K562 (cell line): Measurements from ENCODE around the gene HMGN1. TPM values are rescaled to one million over a fixed set of nuclear protein-coding genes. Genes with fewer than 3 reads are reported as not detected.

ENCODE experiments used
- MGA ChIP-seq: fragments of 450-650 bp; IDR thresholded peaks from 2 replicates; pipeline ENCODE4 v1.6.1; 2016; ENCODE audit warnings: mild to moderate bottlenecking, moderate library complexity
- PCBP1 ChIP-seq: fragments of 200-400 bp; formaldehyde crosslinking; IDR thresholded peaks from 2 replicates; pipeline ENCODE4 v1.6.1; 2018; ENCODE audit warnings: mild to moderate bottlenecking, low read depth, low read length; ENCODE audit not compliant: poor library complexity, severe bottlenecking
- ZBTB17 ChIP-seq: fragments of 450-650 bp; formaldehyde crosslinking; IDR thresholded peaks from 2 replicates; pipeline ENCODE4 v1.4.0; 2020; ENCODE audit warnings: mild to moderate bottlenecking
- ZNF12 ChIP-seq: sonication (generic); formaldehyde crosslinking; IDR thresholded peaks from 2 replicates; pipeline ENCODE4 v1.4.0; 2020; ENCODE audit warnings: mild to moderate bottlenecking, missing genetic modification reagents
- ZSCAN32 ChIP-seq: fragments of 450-650 bp; formaldehyde crosslinking; IDR thresholded peaks from 2 replicates; pipeline ENCODE4 v1.4.0; 2020; ENCODE audit warnings: mild to moderate bottlenecking, moderate library complexity
- polyA plus RNA-seq, 8 experiments: library from polyadenylated mRNA; depleted of rRNA in 4 of 8; stranded (reverse) in 5 of 8; unstranded in 3 of 8; fragments of >200 nt; fragmentation: Nextera tagmentation in 2 of 8; fragmentation: Illumina TruSeq in 1 of 8; extraction: Ambion mirVana in 2 of 8; extraction: Trizol in 1 of 8; gene quantifications; 2 replicates each; pipeline versions ENCODE4 v1.2.1 to v1.2.3, GENCODE V29; 2011 to 2014; ENCODE audit warnings: inconsistent platforms in 1 of 8, missing spikeins in 1 of 8
- total RNA-seq, 7 experiments: library from RNA; depleted of rRNA in 6 of 7; stranded (reverse); fragments of >200 nt in 6 of 7; fragmentation: Illumina TruSeq in 2 of 7; extraction: Trizol in 2 of 7; gene quantifications; 2 replicates each; pipeline versions ENCODE4 v1.2.1 to v1.2.3, GENCODE V29; 2011 to 2021; ENCODE audit warnings: low replicate concordance in 1 of 7
- TF ChIP-seq, protein P1 (sequence below): sonication (generic); formaldehyde crosslinking; IDR thresholded peaks from 2 replicates; pipeline ENCODE4 v1.8.0; 2023; ENCODE audit warnings: mild to moderate bottlenecking, missing genetic modification reagents
- TF ChIP-seq, protein P2 (sequence below): fragments of 250-450 bp; sonication (Bioruptor Pico); IDR thresholded peaks from 2 replicates; pipeline ENCODE4 v1.5.0; 2020; ENCODE audit warnings: mild to moderate bottlenecking, borderline replicate concordance

The HMGN1 gene
- total and polyA plus RNA-seq, 9 of the 15 experiments (the other 6 are each of a cell fraction or from before 2014, with no cell fraction given) = 124 to 626 (median 498) TPM

DNA sequence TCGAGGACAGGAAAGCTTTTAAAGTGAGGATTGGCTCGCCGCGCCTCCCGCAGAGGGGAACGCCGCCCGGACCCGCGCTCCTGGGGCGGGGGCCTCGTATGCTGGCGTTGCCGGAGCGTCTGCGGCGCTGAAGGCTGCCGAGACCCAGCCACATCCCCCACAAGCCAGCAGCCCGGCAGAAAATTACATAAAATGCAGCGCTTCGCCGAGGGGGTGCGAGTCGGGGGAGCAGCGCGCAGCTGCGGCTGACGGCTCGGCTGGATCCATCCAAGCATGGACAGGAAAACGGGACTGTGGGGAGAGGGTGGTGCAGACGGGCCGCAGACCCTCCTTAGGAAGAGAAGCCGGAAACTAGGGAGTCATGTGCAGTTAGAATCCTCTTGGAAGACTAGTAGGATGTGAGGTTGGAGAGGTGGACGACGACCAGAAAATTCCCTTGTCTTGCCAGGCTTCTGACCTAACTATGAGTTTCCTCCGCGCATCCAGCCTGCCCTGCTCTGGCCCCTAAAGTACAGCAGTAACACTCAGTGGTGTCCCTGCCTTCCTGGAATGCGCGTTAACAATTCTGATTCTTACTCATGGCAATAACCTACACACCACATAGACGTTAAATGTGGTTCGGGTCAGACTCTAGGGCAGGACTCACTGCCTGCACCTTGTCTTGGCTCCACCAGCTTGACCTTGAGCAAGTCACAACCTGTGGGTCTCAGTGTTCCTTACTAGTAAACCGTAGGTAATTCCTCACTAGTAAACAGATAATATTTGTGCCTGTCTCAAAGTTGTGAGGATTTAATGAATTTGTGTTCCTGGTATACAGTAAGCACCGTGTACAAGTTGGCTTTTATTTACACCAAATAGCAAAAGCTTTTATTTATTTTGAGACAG is 34.5 kb downstream of the HMGN1 start (continued):
- TF ChIP-seq, protein P1, sequence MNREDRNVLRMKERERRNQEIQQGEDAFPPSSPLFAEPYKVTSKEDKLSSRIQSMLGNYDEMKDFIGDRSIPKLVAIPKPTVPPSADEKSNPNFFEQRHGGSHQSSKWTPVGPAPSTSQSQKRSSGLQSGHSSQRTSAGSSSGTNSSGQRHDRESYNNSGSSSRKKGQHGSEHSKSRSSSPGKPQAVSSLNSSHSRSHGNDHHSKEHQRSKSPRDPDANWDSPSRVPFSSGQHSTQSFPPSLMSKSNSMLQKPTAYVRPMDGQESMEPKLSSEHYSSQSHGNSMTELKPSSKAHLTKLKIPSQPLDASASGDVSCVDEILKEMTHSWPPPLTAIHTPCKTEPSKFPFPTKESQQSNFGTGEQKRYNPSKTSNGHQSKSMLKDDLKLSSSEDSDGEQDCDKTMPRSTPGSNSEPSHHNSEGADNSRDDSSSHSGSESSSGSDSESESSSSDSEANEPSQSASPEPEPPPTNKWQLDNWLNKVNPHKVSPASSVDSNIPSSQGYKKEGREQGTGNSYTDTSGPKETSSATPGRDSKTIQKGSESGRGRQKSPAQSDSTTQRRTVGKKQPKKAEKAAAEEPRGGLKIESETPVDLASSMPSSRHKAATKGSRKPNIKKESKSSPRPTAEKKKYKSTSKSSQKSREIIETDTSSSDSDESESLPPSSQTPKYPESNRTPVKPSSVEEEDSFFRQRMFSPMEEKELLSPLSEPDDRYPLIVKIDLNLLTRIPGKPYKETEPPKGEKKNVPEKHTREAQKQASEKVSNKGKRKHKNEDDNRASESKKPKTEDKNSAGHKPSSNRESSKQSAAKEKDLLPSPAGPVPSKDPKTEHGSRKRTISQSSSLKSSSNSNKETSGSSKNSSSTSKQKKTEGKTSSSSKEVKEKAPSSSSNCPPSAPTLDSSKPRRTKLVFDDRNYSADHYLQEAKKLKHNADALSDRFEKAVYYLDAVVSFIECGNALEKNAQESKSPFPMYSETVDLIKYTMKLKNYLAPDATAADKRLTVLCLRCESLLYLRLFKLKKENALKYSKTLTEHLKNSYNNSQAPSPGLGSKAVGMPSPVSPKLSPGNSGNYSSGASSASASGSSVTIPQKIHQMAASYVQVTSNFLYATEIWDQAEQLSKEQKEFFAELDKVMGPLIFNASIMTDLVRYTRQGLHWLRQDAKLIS (CRISPR knock-in tag) = peak; percentile 21; the same call in 1 of the 2 replicates
- no peak for TF ChIP-seq PCBP1
- peak; percentile 99 for TF ChIP-seq ZNF12 (CRISPR knock-in tag)
- peak; percentile 39; the same call in 1 of the 2 replicates for TF ChIP-seq ZBTB17 (CRISPR knock-in tag)
- TF ChIP-seq MGA = 0 out of 2 replicates have a peak, but pooled peaks have one; percentile 14
- TF ChIP-seq ZSCAN32 (CRISPR knock-in tag) = no peak
- TF ChIP-seq, protein P2, sequence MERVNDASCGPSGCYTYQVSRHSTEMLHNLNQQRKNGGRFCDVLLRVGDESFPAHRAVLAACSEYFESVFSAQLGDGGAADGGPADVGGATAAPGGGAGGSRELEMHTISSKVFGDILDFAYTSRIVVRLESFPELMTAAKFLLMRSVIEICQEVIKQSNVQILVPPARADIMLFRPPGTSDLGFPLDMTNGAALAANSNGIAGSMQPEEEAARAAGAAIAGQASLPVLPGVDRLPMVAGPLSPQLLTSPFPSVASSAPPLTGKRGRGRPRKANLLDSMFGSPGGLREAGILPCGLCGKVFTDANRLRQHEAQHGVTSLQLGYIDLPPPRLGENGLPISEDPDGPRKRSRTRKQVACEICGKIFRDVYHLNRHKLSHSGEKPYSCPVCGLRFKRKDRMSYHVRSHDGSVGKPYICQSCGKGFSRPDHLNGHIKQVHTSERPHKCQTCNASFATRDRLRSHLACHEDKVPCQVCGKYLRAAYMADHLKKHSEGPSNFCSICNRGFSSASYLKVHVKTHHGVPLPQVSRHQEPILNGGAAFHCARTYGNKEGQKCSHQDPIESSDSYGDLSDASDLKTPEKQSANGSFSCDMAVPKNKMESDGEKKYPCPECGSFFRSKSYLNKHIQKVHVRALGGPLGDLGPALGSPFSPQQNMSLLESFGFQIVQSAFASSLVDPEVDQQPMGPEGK (CRISPR knock-in tag) = peak; percentile 76
